HCT116 (cell line): Measurements from ENCODE around the gene AVEN. TPM values are rescaled to one million over a fixed set of nuclear protein-coding genes. Genes with fewer than 3 reads are reported as not detected.
"Not testable (repeated sequence)": the region's sequence is repeated elsewhere in the genome, so short reads cannot be mapped to it uniquely, and the experiment has no call there.

Experiments used
- ATAC-seq: fragments of 200-7000 bp; cut with Tn5 transposase; 2 replicates; pipeline ENCODE4 v1.9.1; 2020; ENCODE audit warnings: mild to moderate bottlenecking, moderate library complexity
- BruUV-seq: library from RNA; stranded (reverse); fragments of 400-500 nt; replicated peaks from 2 replicates; lab custom pipeline; 2021; lab: Mats Ljungman, UMichigan
- CTCF ChIA-PET: fragments of 300-600 bp; sonication (Branson Sonifier 250); formaldehyde crosslinking; loops from one replicate; lab custom pipeline; 2021; ENCODE audit warnings: antibody characterized with exemption; lab: Charles Lee
- POLR2A ChIA-PET: fragments of 300-600, 350-600 bp; sonication (Branson Sonifier 250); formaldehyde crosslinking; loops from one replicate; lab custom pipeline; 2021; ENCODE audit warnings: antibody characterized with exemption; lab: Charles Lee
- RAD21 ChIA-PET, 2 experiments: fragments of 300-600 bp; sonication (Branson Sonifier 250); formaldehyde crosslinking; loops; one replicate each; lab custom pipeline; 2023; ENCODE audit warnings: low total read pairs in 2 of 2; ENCODE audit not compliant: uncharacterized antibody in 2 of 2, unreplicated experiment in 2 of 2, low non-redundant PET in 1 of 2; lab: Charles Lee
- DNase-seq: peaks from one replicate; pipeline ENCODE4 v3.0.0-alpha.2; 2010; ENCODE audit warnings: low read depth, low spot score
- H2AFZ ChIP-seq: fragments of 200-600 bp; shearing (Covaris generic), sonication (generic); 2 replicates; pipeline ENCODE4 v1.6.1; 2017; ENCODE audit warnings: low read depth, mixed run types, mixed read lengths, antibody characterized with exemption, low read length; ENCODE audit not compliant: poor library complexity, severe bottlenecking
- H3K27ac ChIP-seq: 2 replicates; pipeline ENCODE4 v1.5.1; 2012; ENCODE audit warnings: low read depth, low read length
- H3K27me3 ChIP-seq: fragments of 200-600 bp; sonication (generic); 2 replicates; pipeline ENCODE4 v1.6.1; 2016; ENCODE audit warnings: mixed run types, low read length, mixed read lengths; ENCODE audit not compliant: insufficient read depth
- H3K36me3 ChIP-seq, 2 experiments: fragments of 200-500 bp in 1 of 2; fragments of 200-600 bp in 1 of 2; sonication (Bioruptor generic) in 1 of 2; sonication (generic) in 1 of 2; 2 replicates each; pipeline versions ENCODE4 v1.5.1 to v1.6.1; 2014 to 2016; ENCODE audit warnings: low read length in 2 of 2, inconsistent platforms in 1 of 2, mixed read lengths in 1 of 2, mixed run types in 1 of 2; ENCODE audit not compliant: insufficient read depth in 2 of 2, control insufficient read depth in 1 of 2
- H3K4me1 ChIP-seq, 2 experiments: fragments of 200-600 bp in 1 of 2; sonication (generic) in 1 of 2; 2 replicates each; pipeline versions ENCODE4 v1.5.1 to v1.6.1; 2012 to 2017; ENCODE audit warnings: low read length in 2 of 2, inconsistent platforms in 1 of 2, mild to moderate bottlenecking in 1 of 2, mixed read lengths in 1 of 2, mixed run types in 1 of 2, moderate library complexity in 1 of 2; ENCODE audit not compliant: insufficient read depth in 2 of 2, control insufficient read depth in 1 of 2
- H3K4me2 ChIP-seq: fragments of 200-600 bp; sonication (generic); 2 replicates; pipeline ENCODE4 v1.6.1; 2017; ENCODE audit warnings: mixed run types, low read length, mixed read lengths
- H3K4me3 ChIP-seq, 2 experiments: fragments of 200-600 bp in 1 of 2; sonication (generic) in 1 of 2; replicated peaks in 1 of 2; 2 replicates each; pipeline ENCODE4 v1.5.1; 2011 to 2016; ENCODE audit warnings: low read length in 2 of 2, control low read depth in 1 of 2, low read depth in 1 of 2, mild to moderate bottlenecking in 1 of 2, mixed read lengths in 1 of 2, mixed run types in 1 of 2
- H3K79me2 ChIP-seq: fragments of 200-600 bp; sonication (generic); 2 replicates; pipeline ENCODE4 v1.6.1; 2017; ENCODE audit warnings: mild to moderate bottlenecking, mixed run types, low read length, moderate library complexity, mixed read lengths; ENCODE audit not compliant: insufficient read depth
- H3K9ac ChIP-seq: fragments of 200-600 bp; sonication (generic); 2 replicates; pipeline ENCODE4 v1.6.1; 2016; ENCODE audit warnings: low read length, mixed read lengths
- H3K9me2 ChIP-seq: fragments of 200-600 bp; sonication (generic), shearing (Covaris generic); 2 replicates; pipeline ENCODE4 v1.6.1; 2017; ENCODE audit warnings: mixed run types, mild to moderate bottlenecking, moderate library complexity; ENCODE audit not compliant: insufficient read depth
- H3K9me3 ChIP-seq, 2 experiments: fragments of 200-500 bp in 1 of 2; fragments of 200-600 bp in 1 of 2; sonication (Bioruptor generic) in 1 of 2; sonication (generic) in 1 of 2; 2 replicates each; pipeline ENCODE4 v1.6.1; 2014 to 2017; ENCODE audit warnings: low read length in 2 of 2, mixed read lengths in 2 of 2, inconsistent platforms in 1 of 2, low read depth in 1 of 2, mild to moderate bottlenecking in 1 of 2, mixed run types in 1 of 2, moderate library complexity in 1 of 2; ENCODE audit not compliant: control insufficient read depth in 1 of 2, insufficient read depth in 1 of 2
- H4K20me1 ChIP-seq: fragments of 200-600 bp; sonication (generic), shearing (Covaris generic); 2 replicates; pipeline ENCODE4 v1.6.1; 2017; ENCODE audit warnings: mixed run types, mild to moderate bottlenecking, moderate library complexity; ENCODE audit not compliant: insufficient read depth
- CEBPB ChIP-seq: IDR thresholded peaks from 2 replicates; pipeline ENCODE4 v1.6.1; 2012; ENCODE audit warnings: low read depth
- EZH2 ChIP-seq: fragments of 200-600 bp; sonication (generic); IDR thresholded peaks from 2 replicates; pipeline ENCODE4 v1.6.1; 2017; ENCODE audit warnings: antibody characterized with exemption, mixed run types
- RAD21 ChIP-seq: IDR thresholded peaks from 2 replicates; pipeline ENCODE4 v1.6.1; 2012; ENCODE audit warnings: low read depth, mild to moderate bottlenecking
- intact Hi-C: fragments of 100-400 bp; cut with micrococcal nuclease; formaldehyde crosslinking; loops from 2 replicates; pipeline ENCODE4 v1.10.0; 2022
- total RNA-seq: library from RNA; stranded (reverse); gene quantifications from one replicate; pipeline ENCODE4 v1.2.1, GENCODE V29; 2021; ENCODE audit not compliant: unreplicated experiment

The AVEN gene
- total RNA-seq, 1 experiment from 2014 or later, result 6.8 TPM

DNA sequence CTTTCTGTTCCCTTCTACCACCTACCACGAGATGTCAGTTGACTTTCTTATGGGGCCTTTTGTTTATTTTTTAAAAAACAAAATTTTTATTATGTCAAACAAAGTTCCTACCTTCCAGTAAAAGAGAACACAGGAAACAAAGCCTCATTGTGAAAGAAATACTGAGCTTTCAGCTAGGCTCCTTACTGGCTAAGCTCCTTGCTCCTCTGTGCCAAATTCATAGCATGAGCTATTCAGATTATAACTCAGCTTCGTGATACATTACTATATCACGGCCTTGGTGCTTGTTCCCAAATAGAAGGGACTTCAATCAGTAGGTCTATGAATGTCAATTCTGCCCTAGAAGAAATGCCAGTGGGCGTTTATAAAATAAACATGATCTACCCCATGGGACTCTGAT, 216.5 kb downstream of the AVEN start:
- peaks cover 37% of the 10 kb centered on the region; the same call in 1 of the 2 replicates for H3K27me3 ChIP-seq
- no peak overlapping the region for H3K9ac ChIP-seq
- no peak overlapping the region for H3K27ac ChIP-seq
- RAD21 ChIA-PET, result no interaction called here
- no peaks in the 10 kb centered on the region for H4K20me1 ChIP-seq
- no peak overlapping the region for H2AFZ ChIP-seq
- no peaks in the 10 kb centered on the region for H3K4me1 ChIP-seq
- DNase-seq, result no peak
- POLR2A ChIA-PET, result no interaction called here
- CTCF ChIA-PET, result no interaction called here
- no peaks in the 10 kb centered on the region for H3K9me2 ChIP-seq
- no peaks in the 10 kb centered on the region for H3K36me3 ChIP-seq
- TF ChIP-seq EZH2, result no peak
- no peak for TF ChIP-seq CEBPB
- no peak for TF ChIP-seq RAD21
- no peak overlapping the region for H3K4me3 ChIP-seq
- BruUV-seq, result no TSS peak
- H3K4me2 ChIP-seq, result no peak overlapping the region
- H3K9me3 ChIP-seq, result no peaks in the 10 kb centered on the region
- H3K79me2 ChIP-seq, result no peaks in the 10 kb centered on the region
- ATAC-seq, result no peak
- intact Hi-C loops, result no loop called here

DNA sequence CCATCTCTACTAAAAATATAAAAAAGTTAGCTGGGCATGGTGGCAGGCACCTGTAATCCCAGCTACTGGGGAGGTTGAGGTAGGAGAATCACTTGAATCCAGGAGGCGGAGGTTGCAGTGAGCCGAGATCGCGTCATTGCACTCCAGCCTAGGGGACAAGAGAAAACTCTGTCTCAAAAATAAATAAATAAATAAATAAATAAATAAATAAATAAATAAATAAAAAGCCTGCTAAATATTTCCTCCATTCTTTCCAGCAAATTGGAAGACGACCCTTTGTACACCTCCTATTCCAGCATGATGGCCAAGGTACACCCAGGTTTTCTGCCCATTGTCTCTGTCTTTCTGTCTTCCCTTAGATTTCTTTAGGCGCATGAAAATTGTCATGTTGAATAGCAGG, 219.5 kb downstream of the AVEN start:
- H4K20me1 ChIP-seq, intact Hi-C loops, H3K79me2 ChIP-seq, H2AFZ ChIP-seq, H3K9me3 ChIP-seq, H3K4me2 ChIP-seq, H3K9me2 ChIP-seq, RAD21 ChIA-PET, H3K4me3 ChIP-seq, H3K27ac ChIP-seq, ATAC-seq, DNase-seq, BruUV-seq, H3K4me1 ChIP-seq, H3K36me3 ChIP-seq, H3K9ac ChIP-seq, POLR2A ChIA-PET, CTCF ChIA-PET: not testable (repeated sequence)
- H3K27me3 ChIP-seq, result peaks cover 54% of the 10 kb centered on the region

Other genes with a start within 250 kb of the AVEN start
- not detected for gene CHRM5, start 70.7 kb downstream of the AVEN start, total RNA-seq
- gene EMC7, start 62.7 kb upstream of the AVEN start, total RNA-seq, result 38.7 TPM
- 0.96 TPM for gene PGBD4, start 62.9 kb upstream of the AVEN start, total RNA-seq
- 40.5 TPM for gene KATNBL1, start 170.9 kb upstream of the AVEN start, total RNA-seq
- gene EMC4, start 185.8 kb upstream of the AVEN start, total RNA-seq, result 101 TPM